Osteoblast (primary cell): ENCODE measurements around the gene GRB10. TPM values are rescaled to one million over a fixed set of nuclear protein-coding genes. Genes with fewer than 3 reads are reported as not detected.

Source experiments
- DNase-seq: peaks from one replicate; pipeline ENCODE4 v3.0.0; 2011; ENCODE audit warnings: low spot score, mixed read lengths; ENCODE audit not compliant: insufficient read length; ENCODE audit errors: missing footprints
- H2AFZ ChIP-seq: 2 replicates; pipeline ENCODE4 v1.6.0; 2011; ENCODE audit warnings: mild to moderate bottlenecking, low read length
- H3K27ac ChIP-seq: 2 replicates; pipeline ENCODE4 v1.5.1; 2011; ENCODE audit warnings: mild to moderate bottlenecking, low read depth, low read length, moderate library complexity
- H3K27me3 ChIP-seq: 2 replicates; pipeline ENCODE4 v1.6.0; 2012; ENCODE audit warnings: mild to moderate bottlenecking, control low read depth, inconsistent platforms, low read length, moderate library complexity; ENCODE audit not compliant: insufficient read depth
- H3K36me3 ChIP-seq: 2 replicates; pipeline ENCODE4 v1.5.1; 2011; ENCODE audit warnings: mild to moderate bottlenecking, low read length, control low read depth, moderate library complexity; ENCODE audit not compliant: insufficient read depth
- H3K4me1 ChIP-seq: 2 replicates; pipeline ENCODE4 v1.5.1; 2011; ENCODE audit warnings: mild to moderate bottlenecking, low read length, control low read depth, moderate library complexity; ENCODE audit not compliant: insufficient read depth
- H3K4me2 ChIP-seq: 2 replicates; pipeline ENCODE4 v1.6.0; 2011; ENCODE audit warnings: mild to moderate bottlenecking, low read length; ENCODE audit not compliant: insufficient read depth
- H3K4me3 ChIP-seq: fragments of 200-600 bp; sonication (generic); 3 replicates; pipeline ENCODE4 v1.5.1; 2012; ENCODE audit warnings: mild to moderate bottlenecking, low read length, inconsistent platforms; ENCODE audit not compliant: insufficient read depth
- H3K79me2 ChIP-seq: 2 replicates; pipeline ENCODE4 v1.6.0; 2012; ENCODE audit warnings: mild to moderate bottlenecking, low read length, control low read depth, inconsistent platforms; ENCODE audit not compliant: insufficient read depth
- H3K9me3 ChIP-seq: 2 replicates; pipeline ENCODE4 v1.5.1; 2011; ENCODE audit warnings: low read depth, low read length, control low read depth
- H4K20me1 ChIP-seq: 2 replicates; pipeline ENCODE4 v1.6.0; 2012; ENCODE audit warnings: mild to moderate bottlenecking, low read length, control low read depth; ENCODE audit not compliant: insufficient read depth
- total RNA-seq: library from RNA; depleted of rRNA; stranded (reverse); fragments of >200 nt; gene quantifications from 2 replicates; pipeline ENCODE4 v1.2.3, GENCODE V29; 2012
- TF ChIP-seq, protein P1 (sequence below): IDR thresholded peaks from 2 replicates; pipeline ENCODE4 v1.5.1; 2011; ENCODE audit warnings: mild to moderate bottlenecking, low read depth, low read length, moderate library complexity; ENCODE audit errors: extremely low read depth

GRB10 gene
- total RNA-seq, 1 donor: 62.6 TPM

DNA sequence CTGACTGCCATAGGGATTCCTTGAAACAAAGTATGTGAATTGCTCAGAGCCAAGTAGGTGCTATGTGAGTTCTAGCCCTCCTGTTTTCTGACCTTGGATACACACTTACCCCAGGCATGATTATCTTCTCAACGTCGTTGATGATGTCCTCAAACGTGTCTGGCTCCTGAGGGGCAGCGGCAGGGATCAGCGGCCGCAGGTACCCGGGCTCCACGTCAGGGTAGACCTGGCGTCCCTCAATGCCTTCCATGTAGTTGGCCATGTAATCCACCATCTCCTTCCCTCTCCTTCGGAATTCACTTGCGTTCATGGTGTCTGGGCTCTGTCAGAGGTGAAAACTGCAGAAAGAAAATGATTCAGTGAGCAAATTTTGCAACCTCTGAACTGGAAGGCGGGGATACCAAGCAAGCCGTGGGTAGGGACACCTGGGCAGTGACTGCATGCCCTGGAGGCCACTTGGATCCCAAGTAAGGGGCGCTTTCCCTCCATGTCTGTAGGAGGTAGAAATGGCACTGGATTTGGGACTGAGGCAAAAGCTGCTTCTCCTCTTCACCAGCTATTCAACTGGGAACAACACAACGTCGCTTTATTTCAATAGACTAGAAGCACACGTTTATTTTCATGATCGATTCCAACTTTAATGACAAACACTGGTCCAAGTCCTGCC is 238.8 kb downstream of the GRB10 start:
- no peaks in the 10 kb centered on the region for H3K36me3 ChIP-seq
- no peaks in the 10 kb centered on the region for H3K4me1 ChIP-seq
- H3K27ac ChIP-seq: no peak overlapping the region
- no peak overlapping the region for H2AFZ ChIP-seq
- H3K4me2 ChIP-seq: no peak overlapping the region
- no peak overlapping the region for H3K4me3 ChIP-seq
- DNase-seq: no peak
- H3K9me3 ChIP-seq: no peaks in the 10 kb centered on the region
- H3K79me2 ChIP-seq: no peaks in the 10 kb centered on the region
- peaks cover 7% of the 10 kb centered on the region for H3K27me3 ChIP-seq
- no peaks in the 10 kb centered on the region for H4K20me1 ChIP-seq
- TF ChIP-seq, protein P1, sequence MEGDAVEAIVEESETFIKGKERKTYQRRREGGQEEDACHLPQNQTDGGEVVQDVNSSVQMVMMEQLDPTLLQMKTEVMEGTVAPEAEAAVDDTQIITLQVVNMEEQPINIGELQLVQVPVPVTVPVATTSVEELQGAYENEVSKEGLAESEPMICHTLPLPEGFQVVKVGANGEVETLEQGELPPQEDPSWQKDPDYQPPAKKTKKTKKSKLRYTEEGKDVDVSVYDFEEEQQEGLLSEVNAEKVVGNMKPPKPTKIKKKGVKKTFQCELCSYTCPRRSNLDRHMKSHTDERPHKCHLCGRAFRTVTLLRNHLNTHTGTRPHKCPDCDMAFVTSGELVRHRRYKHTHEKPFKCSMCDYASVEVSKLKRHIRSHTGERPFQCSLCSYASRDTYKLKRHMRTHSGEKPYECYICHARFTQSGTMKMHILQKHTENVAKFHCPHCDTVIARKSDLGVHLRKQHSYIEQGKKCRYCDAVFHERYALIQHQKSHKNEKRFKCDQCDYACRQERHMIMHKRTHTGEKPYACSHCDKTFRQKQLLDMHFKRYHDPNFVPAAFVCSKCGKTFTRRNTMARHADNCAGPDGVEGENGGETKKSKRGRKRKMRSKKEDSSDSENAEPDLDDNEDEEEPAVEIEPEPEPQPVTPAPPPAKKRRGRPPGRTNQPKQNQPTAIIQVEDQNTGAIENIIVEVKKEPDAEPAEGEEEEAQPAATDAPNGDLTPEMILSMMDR: no peak

DNA sequence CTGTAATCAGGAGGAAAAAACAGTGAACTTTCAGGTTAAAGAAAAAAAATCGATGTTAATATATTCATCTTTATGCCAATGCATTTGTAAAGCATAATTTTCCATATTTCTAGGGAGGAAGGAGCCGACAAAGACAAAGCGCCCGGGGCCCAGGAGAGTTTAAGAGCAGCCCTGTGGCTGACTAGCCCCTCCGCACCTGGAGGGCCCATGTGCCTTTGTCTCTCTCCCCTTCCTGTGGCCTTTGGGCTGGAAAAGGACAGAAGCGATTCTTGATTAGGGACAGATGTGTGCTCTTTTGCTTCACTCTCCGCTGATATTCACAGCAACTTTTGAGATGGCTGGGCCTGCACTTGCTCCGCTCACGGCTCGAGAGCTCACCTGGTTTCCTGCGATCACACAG is 240.6 kb downstream of the GRB10 start:
- no peaks in the 10 kb centered on the region for H3K4me1 ChIP-seq
- no peak overlapping the region for H3K4me2 ChIP-seq
- H3K4me3 ChIP-seq: no peak overlapping the region
- H3K36me3 ChIP-seq: no peaks in the 10 kb centered on the region
- no peak for DNase-seq
- H3K79me2 ChIP-seq: no peaks in the 10 kb centered on the region
- no peaks in the 10 kb centered on the region for H4K20me1 ChIP-seq
- no peak overlapping the region for H2AFZ ChIP-seq
- H3K9me3 ChIP-seq: no peaks in the 10 kb centered on the region
- H3K27ac ChIP-seq: no peak overlapping the region
- H3K27me3 ChIP-seq: peaks cover 2% of the 10 kb centered on the region
- TF ChIP-seq, protein P1: no peak

DNA sequence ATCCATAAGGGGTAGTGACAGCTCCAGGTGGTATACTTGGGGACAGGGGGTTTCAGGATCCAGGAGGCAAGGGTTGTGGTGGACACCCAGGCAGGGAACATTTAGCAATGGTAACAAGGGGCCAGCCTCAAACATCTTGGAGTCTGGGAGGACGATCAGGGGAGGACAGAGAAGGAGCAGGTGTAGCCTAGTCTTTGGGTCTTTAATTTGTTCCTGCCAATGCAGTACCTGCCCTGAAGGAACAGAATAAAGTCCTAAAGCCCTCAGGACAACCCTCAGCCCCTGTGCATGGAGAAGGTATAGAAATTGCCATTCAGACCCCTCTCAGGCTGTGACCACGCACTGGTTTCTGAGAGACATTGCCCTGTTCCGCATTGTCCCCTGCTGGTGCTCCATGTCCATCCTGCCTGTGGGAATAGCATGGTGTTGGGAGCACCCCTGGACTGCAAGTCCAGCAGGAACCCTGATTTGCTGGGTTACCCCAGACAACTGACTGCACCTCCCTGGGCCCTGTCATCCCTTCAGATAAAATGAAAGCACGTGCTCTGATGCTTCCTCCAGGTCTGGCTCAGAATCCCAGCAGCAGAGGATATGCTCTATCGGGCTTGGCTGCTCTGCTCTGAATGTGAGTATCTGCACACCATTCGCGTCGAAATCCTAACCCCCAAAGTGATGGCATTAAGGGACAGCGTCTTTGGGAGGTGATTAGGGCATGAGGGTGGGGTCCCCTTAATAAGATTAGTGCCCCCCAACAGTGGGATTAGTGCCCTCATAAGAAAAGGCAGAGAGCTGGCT is 241.7 kb downstream of the GRB10 start:
- Histone ChIP-seq H3K4me3 (no peak overlapping the region), H3K36me3 (no peaks in the 10 kb centered on the region), H3K4me1 (no peaks in the 10 kb centered on the region), H3K27ac (no peak overlapping the region), H3K79me2 (no peaks in the 10 kb centered on the region), H4K20me1 (no peaks in the 10 kb centered on the region), H2AFZ (no peak overlapping the region), H3K27me3 (peaks cover 2% of the 10 kb centered on the region), H3K4me2 (no peak overlapping the region), H3K9me3 (no peaks in the 10 kb centered on the region)
- TF ChIP-seq, protein P1: no peak
- DNase-seq: peak; percentile 67

Other genes with a start within 250 kb of the GRB10 start
- not detected in 2 replicates for gene DDC, start 217.5 kb downstream of the GRB10 start, total RNA-seq